ENCODE results near the gene PRX.
"Not testable (repeated sequence)": the region's sequence is repeated elsewhere in the genome, so short reads cannot be mapped to it uniquely, and the experiment has no call there.

The PRX gene

DNA sequence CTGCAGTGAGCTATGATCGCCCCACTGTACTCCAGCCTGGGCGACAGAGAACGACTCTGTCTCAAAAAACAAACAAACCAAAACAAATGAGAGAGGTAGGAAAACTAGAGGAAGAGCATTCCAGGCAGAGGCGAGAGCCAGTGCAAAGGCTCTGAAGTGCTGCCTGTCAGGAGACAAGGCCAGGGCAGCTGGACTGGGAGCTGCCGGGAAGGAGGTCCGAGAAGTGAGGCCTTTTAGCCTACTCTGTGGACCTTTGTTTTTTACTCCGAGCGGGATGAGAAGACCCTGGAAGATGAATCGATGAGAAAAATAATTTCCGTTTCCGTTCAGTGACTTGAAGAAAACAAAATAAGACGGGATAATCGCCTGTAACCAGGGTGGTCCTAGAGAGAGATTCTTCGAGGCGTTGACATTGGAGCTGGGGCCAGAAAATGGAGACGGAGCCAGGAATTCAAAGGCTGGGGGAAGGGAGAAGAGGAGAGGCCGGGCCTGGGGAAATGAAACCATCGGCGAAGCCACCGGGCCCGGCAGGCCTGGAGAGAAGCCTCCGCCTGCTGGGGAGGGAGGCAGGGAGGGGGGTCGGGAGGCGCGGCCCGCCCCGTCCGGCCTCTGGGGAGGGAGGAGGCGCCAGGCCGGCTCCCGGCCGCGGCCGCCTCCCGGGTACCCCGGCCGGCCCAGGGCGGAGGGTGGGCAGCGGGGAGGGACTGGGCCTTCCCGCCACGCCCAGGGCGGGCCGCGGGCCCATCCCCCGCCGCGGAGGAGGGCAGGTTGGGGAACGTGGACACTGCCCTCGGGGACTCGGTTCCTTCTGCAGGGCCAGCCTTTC, 20.4 kb upstream of the PRX start:
- DNase-seq: peak; percentile 57

DNA sequence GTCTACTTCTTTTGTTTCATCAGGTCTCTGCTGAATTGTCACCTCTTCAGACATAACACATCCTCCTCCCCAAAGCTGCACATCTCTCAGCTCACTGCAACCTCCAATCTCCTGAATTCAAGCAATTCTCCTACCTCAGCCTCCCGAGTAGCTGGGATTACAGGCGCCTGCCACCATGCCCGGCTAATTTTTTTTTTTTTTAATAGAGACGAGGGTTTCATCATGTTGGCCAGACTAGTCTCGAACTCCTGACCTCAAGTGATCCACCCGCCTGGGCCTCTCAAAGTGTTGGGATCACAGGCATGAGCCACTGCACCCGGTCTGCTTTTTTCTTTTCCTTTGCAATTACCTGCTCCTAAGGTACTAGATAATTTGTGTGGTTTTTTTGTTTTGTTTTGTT, 19.6 kb upstream of the PRX start:
- not testable (repeated sequence) for DNase-seq

DNA sequence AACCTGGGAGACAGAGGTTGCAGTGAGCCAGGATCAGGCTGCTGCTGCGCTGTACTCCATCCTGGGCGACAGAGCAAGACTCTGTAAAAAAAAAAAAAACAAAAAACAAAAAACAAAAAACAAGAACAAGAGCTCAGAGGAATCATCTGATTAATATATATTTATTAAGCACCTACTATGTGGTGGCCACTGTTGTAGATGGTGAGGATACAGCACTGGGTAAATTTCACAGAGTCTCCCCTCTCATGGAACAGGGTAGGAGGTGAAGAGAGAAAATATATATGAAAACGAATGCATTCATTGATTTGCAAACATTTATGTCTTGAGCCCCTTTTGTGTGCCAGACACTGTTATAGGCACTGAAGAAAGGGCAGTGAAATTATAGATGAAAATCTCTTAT, 18.5 kb upstream of the PRX start:
- no peak for DNase-seq

DNA sequence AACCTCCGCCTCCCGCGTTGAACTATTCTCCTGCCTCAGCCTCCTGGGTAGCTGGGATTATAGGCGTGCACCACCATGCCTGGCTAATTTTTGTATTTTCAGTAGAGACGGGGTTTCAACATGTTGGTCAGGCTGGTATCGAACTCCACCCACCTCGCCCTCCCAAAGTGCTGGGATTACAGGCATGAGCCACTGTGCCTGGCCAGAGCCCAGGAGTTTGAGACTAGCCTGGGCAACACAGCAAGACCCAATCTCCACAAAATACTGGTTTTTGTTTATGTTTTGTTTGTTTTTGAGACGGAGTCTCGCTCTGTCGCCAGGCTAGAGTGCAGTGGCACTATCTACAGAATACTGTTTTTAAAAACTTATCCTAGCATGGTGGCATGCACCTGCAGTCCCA, 17.1 kb upstream of the PRX start:
- not testable (repeated sequence) for DNase-seq

DNA sequence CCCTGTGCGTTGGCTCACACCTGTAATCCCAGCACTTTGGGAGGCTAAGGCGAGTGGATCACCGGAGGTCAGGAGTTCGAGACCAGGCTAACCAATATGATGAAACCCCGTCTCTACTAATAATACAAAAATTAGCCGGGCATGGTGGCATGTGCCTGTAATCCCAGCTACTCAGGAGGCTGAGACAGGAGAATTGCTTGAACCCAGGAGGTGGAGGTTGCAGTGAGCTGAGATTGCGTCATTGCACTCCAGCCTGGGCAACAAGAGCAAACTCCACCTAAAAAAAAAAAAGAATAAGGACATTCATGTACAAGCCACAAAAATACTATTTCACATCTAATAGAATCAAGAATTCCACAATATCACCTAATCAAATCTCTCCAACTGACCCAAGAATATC, 15.0 kb upstream of the PRX start:
- DNase-seq: not testable (repeated sequence)

DNA sequence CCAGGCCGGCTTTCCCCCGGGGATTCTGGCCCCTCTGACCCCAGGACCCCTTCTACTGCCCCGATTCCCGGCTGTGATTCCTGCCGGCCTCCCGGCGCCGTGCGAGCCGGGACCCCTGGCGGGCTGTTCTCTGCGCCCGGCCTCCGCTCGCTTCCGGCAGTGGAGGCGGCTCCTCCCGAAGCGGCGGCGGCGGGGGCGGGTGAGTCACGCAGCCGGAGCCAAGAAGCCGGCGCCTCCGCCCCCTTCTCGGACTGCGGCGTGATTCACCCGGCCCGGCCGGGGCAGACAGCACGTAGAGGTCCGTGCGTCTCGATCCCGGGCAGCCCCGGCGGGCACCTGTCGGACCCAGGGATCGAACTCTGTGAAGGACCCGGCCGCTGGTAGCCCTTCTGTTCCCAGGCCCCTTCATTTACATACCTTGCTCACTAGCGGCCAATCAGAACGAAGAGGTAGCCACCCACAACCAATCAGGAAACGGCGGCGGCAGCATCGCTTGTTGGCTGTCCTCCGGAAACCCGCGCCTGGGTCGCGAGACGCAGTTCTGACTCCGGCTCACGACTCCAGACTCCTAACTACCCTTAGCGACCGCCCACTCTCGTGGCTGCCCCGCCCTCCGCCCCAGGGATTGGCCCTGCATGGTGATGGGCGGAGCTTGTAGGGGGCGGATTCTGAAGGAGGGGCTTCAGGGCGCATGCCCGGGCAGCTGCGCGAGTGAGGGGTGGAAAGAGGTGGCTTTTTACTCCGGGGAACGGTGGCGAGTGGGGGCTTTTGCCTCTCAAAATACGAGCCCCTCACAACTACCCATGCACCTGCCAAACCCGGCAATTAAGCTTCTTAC, 12.5 kb upstream of the PRX start, which contains the start of gene SERTAD1:
TSS of gene SERTAD1 (minus strand) at position 543 of the 838 bp plus-strand sequence. CDS start 2,446 bp downstream, outside the sequence.
- peak; percentile 100 for DNase-seq

DNA sequence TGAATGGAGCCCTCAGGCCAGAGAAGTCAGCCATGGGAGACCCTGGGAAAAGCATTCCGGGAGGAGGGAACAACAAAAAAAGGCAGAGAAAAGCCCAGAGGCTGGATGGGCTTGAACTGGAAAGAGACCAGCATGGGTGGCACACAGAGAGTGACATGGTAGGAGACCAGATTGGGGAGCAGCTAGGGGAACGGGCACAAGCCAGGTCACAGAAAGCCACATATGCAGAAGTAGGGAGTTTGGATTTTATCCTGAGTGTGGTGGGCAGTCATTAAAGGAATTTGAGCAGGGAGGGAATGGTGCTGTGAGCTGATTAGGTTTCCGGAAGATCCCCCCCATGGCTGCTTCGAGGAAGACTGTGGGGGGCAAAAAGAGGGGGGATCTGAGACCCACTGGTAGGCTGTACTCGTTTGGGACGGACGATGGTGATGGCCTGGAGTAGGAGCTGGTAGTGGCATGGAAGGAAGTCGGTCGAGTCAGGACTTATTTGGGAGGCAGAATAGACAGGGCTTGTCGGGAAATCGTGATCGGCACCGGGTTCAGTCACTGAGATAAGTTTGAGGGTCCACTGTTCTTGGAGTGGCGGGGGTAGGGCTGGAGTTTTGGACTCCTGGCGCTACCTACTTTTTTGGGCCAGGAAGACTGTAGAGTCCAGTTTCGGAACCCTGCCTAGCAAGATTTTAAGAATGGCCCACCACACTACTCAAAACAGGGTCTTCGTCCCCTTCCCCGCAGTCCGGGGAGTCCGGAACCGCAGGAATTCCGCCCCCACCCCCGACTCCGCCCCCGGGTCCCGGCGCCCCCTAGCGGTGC, 11.7 kb upstream of the PRX start:
- DNase-seq: peak; percentile 45

DNA sequence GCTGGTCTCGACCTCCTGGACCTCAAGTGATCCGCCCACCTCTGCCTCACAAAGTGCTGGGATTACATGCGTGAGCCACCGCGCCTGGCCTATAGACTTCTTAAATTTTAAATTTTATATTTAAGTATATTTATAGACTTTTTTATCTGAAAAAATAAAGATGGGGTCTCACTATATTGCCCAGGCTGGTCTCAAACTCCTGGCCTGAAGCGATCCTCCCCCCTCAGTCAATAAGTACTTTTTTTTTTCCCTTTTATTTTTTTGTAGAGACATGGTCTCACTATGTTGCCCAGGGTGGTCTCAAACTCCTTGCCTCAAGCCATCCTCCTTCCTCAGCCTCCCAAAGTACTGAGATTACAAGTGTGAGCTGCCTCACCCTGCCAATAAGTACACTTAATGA, 10.8 kb upstream of the PRX start:
- no peak for DNase-seq

DNA sequence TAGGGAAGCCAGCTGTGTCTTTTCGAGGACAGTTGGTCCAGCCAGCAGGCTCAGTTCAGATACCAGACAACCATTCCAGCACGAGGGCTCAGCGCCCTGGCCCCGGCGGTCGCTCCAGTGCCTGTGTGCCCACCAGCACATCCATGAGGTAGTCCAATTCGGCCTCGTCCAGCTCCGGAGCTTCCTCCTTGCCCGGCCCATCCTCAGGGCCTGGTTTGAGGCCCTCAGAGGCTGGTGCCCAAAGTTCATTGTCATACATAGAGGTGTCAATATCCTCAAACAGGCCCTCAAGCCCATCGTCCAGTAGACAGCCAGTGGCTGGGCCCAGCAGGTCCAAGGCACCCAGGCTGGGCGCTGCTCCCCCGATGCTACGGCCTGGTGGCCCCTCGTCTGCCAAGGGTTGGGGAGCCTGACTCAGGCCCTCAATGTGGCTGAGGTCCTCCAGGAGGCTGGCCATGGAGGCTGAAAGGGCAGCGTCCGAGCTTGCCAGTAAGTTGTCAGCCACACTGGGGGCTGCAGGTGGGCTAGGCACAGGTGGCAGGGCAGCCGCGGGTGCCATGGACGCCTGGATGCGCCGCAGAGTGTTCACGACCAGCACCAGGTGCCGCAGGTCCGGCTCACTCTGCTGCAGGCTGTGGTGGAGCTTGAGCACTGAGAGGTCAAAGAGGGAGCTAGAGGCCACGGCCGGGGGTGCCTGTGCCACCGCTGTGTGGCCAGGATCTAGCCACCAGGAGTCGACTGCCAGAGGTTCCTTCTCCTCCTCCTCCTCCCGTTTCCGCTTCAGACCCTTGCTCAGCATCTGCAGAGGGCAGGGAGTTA, 9.8 kb upstream of the PRX start:
- DNase-seq: no peak

DNA sequence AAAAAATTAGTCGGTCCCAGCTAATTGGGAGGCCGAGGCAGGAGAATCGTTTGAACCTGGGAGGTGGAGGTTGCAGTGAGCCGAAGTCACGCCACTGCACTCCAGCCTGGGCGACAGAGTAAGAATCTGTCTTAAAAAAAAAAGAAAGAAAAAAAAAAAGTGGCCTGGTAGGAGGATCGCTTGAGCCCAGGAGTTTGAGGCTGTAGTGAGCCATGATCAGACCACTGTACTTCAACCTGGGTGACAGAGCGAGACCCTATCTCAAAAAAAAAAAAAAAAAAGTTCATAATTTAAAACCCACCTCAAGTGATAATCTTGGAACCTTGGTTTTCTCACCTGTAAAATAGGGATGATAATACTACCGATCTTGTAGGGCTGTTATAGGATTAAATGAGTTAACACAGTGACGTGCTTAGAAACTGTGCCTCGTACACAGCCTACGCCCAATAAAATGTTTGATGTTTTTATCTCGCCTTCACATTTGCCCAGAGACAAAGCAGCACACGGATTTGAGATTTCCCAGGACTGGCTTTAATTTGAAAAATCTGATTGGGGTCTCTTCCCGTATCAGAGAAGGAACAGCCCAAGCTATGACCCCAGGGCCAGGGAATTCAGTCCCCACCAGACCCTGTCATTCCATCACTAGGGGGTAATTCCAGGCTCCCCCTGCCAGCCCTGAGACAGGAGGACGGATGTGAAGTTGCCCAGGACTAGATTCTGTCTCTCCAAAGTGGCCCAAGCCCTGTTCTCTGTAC, 9.0 kb upstream of the PRX start:
- DNase-seq: no peak

DNA sequence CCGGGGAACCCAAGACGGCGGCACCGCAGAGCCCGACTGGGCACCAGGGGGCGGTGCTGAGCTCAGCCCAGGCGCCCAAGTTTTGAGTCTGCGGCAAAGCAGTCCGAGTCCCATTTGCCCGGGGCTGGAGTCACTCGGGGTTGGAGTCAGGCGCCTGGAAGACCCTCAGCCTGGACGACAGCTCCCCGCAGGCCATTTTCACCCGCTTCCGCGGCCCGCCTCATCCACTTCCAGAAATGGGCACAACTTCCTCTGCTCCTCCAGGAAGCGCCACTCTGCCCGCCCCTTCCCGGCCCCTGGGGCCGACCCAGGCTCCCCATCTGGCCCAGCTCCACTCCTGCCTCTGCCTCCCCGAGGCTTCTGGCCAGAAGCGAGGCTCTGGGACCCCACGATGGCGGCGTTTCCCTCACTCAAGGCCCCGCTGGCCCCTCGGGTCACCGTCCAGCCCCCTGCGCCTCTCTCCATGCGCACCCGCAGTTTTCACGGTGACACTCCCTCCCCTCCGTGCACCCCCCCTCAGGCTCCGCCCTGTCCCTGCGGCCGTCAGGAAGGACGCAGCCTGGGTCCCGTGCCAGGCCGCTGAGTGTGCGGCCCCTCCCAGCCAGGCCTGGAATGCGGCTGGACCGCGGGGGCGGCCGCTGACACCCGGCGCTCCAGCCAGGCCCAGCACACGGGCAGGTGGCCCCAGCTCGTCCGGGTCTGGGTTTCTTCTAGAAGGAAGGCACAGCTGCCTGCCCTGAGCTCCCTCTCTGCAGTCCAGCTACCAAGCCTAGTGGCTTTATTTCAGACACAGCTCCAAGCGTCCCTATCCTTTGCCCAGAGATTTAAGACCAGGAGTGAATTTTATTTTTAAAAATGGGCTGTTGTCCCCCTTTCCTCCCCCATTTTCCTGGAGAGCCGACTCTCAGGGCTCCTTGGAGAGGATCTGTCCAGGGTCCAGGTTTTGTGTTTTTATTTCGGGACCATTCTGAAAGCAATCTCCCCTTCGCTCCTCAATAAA, 7.9 kb upstream of the PRX start:
- DNase-seq: peak; percentile 79

DNA sequence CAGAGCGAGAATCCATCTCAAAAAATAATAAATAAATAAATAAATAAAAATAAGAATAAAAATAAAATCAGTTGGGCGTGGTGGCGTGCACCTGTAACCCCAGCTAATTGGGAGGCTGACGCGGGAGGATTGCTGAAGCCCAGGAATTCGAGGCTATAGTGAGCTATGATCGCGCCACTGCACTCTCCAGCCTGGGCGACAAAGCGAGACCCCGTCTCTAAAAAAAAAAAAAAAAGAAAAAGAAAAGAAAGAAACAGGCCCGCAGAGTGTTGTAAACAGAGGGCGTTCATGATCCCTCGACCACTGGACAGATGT, 7.2 kb upstream of the PRX start:
- DNase-seq: no peak

DNA sequence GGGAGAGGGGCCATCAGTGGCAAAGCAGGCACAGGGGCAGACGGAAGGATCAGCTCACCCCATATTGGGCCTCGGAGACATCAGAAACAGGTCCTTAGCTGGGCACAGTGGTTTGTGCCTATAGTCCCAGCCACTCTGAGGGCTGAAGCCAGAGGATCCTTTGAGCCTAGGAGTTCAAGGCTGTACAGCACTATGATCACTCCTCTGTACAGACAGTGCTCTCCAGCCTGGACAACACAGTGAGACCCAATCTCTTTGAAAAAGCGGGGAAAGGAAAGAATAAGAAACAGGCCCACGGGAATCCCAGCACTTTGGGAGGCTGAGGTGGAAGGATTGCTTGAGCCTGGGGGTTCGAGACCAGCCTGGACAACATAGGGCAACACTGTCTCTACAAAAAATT, 6.6 kb upstream of the PRX start:
- DNase-seq: no peak

DNA sequence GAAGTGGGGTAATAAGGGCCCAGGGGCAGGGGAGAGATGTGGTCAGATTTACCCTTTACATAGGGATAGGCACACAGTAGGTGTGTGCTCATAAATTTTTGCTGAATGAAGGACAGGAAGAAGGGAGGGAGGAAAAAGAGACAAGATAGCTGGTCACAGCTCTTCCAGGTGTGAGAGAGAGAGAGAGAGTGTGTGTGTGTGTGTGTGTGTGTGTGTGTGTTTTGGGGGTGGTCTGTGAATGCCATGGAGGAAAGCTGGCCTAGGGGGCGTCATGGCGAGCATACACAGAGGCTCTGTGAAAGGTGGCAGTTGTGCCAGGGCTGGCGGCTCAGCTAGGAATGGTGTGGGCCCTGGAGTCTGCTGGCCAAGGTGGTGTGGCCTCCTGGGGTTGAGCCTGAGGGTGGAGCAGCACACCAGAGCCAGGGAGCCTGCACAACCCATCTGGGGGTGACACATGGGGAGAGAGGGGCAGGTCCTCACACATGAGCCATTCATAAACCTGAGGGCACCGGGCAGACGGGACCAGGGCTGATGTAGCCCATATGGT, 6.0 kb upstream of the PRX start:
- no peak for DNase-seq

DNA sequence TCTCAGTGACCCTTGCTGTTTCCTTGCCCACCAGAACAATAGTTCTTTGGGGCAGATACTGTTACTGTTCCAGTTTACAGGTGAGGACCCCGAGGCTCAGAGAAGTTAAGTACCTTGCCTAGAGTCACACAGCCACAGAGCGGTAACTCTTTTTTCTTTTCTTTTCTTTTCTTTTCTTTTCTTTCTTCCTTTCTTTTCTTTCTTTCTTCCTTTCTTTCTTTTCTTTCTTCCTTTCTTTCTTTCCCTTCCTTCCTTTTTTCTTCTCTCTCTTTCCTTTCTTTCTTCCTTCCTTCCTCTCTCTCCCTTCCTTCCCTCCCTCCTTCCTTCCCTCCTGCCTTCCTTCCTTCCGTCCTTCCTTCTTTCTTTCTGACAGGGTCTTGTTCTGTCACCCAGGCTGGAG, 4.9 kb upstream of the PRX start:
- DNase-seq: no peak

DNA sequence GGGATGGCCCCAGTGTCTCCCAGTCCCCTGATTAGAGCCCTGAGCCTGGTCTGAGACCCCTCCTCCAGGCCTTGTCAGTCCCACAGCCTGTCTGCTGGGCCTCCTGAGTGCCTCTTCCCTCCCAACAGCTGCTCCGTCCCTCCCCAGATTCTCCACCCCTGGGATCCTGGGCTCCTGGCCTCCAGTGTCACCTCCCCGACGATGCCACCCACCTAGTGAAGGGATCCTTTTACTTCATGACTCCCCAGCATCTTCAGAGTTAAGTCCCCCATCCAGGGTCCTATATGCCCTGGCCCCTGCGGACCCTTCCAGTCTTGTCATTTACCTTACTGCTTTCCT, 4.4 kb upstream of the PRX start:
- no peak for DNase-seq

DNA sequence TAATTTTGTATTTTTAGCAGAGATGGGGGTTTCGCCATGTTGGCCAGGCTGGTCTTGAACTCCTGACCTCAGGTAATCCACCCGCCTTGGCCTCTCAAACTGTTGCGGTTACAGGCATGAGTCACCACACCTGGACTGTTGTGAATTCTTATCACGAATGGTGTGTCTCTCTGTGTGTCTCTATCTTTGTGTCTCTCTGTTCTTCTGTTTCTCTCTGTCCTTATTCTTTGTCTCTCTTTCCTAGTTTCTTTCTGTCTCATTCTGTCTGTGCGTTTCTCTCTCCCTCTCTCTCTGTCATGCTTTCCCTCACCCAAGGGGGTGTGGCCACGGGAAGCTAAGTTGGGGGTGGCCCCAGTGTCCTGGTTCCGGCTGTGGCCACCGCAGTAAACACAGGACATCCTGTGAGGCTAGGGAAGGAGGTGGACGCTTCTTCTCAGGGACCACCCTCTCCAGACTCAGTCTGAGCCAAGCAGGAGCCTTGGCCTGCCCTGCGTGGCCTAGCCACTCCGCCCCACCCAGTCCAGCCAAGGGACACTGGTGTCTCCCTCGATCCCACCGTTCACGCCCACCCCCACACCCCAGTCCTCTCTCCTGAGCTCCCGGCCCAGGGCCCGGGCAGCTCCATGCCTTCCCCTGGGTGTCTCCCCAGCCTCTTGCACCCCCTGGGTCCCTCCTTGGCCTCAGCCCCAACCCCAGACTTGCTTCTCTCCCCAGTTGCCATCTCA, 3.9 kb upstream of the PRX start:
- DNase-seq: no peak

DNA sequence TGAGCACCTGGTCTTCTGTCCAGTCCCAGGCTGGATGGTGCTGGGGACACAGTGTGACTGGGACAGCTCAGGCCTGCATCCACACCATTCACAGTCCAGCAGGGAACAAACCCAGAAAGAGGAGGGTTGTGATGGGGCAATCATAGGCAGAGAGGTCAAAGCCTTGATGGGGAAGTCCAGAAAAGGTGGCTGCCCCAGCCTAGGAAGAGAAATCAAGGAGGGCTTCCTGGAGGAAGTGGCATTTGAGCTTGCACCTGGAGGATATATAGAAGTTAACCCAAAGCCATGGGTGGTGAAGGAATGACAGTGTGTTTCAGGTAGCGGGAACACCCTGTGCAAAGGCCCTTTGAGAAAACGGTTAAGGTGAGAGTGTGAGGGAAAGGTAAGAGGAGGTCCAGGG, 2.6 kb upstream of the PRX start:
- no peak for DNase-seq
